WTC11 (cell line): ENCODE data around the gene SLC25A14. TPM values are rescaled to one million over a fixed set of nuclear protein-coding genes. Genes with fewer than 3 reads are reported as not detected.

Source experiments
- ATAC-seq: fragments of 200-7000 bp; cut with Tn5 transposase; 2 replicates; pipeline ENCODE4 v1.10.0; 2021; ENCODE audit warnings: mild to moderate bottlenecking, moderate library complexity
- CTCF ChIA-PET: fragments of 300-600 bp; sonication (Branson Sonifier 250); formaldehyde crosslinking; loops from one replicate; lab custom pipeline; 2021; ENCODE audit warnings: antibody characterized with exemption; lab: Charles Lee
- POLR2A ChIA-PET: fragments of 350-600 bp; sonication (Branson Sonifier 250); formaldehyde crosslinking; loops from one replicate; lab custom pipeline; 2021; ENCODE audit warnings: antibody characterized with exemption; lab: Charles Lee
- DNase-seq: peaks from one replicate; pipeline ENCODE4 v3.0.0; 2021; ENCODE audit warnings: low spot score
- H3K27ac Mint-ChIP-seq: 2 replicates; pipeline ENCODE4 v1.8.0; 2021; ENCODE audit warnings: mixed read lengths
- H3K27me3 Mint-ChIP-seq: 2 replicates; pipeline ENCODE4 v1.8.0; 2021; ENCODE audit warnings: low read depth, mild to moderate bottlenecking, moderate library complexity, mixed read lengths
- H3K36me3 Mint-ChIP-seq: 2 replicates; pipeline ENCODE4 v1.8.0; 2021; ENCODE audit warnings: mixed read lengths
- H3K4me1 Mint-ChIP-seq: 2 replicates; pipeline ENCODE4 v1.8.0; 2022; ENCODE audit warnings: mixed read lengths
- H3K4me3 Mint-ChIP-seq: 2 replicates; pipeline ENCODE4 v1.8.0; 2021; ENCODE audit warnings: mild to moderate bottlenecking, moderate library complexity, mixed read lengths
- H3K9me3 Mint-ChIP-seq: 2 replicates; pipeline ENCODE4 v1.8.0; 2021; ENCODE audit warnings: mixed read lengths
- E2F5 ChIP-seq: sonication (generic); formaldehyde crosslinking; IDR thresholded peaks from 2 replicates; pipeline ENCODE4 v1.8.1; 2022; ENCODE audit warnings: mild to moderate bottlenecking, moderate library complexity, missing genetic modification reagents
- GRHL2 ChIP-seq: fragments of 250-450 bp; sonication (Bioruptor Pico); IDR thresholded peaks from 2 replicates; pipeline ENCODE4 v1.8.0; 2022; ENCODE audit warnings: mild to moderate bottlenecking, moderate library complexity; ENCODE audit not compliant: insufficient replicate concordance, severe bottlenecking
- GTF2I ChIP-seq: fragments of 250-450 bp; sonication (Bioruptor Pico); conservative IDR thresholded peaks from 2 replicates; pipeline ENCODE4 v1.4.0; 2021; ENCODE audit warnings: mild to moderate bottlenecking
- HMGXB4 ChIP-seq: sonication (generic); formaldehyde crosslinking; IDR thresholded peaks from 2 replicates; pipeline ENCODE4 v1.8.1; 2023; ENCODE audit warnings: mild to moderate bottlenecking, moderate library complexity, missing genetic modification reagents
- IRF2 ChIP-seq: sonication (generic); formaldehyde crosslinking; IDR thresholded peaks from 2 replicates; pipeline ENCODE4 v1.8.0; 2022; ENCODE audit warnings: low read depth, missing genetic modification reagents, borderline replicate concordance
- KAT7 ChIP-seq: sonication (generic); formaldehyde crosslinking; IDR thresholded peaks from 2 replicates; pipeline ENCODE4 v1.8.1; 2023; ENCODE audit warnings: missing genetic modification reagents, mild to moderate bottlenecking, borderline replicate concordance
- STAT6 ChIP-seq: sonication (generic); formaldehyde crosslinking; conservative IDR thresholded peaks from 2 replicates; pipeline ENCODE4 v1.8.1; 2023; ENCODE audit warnings: mild to moderate bottlenecking, low read depth, missing genetic modification reagents, moderate library complexity
- TCF7 ChIP-seq: sonication (generic); formaldehyde crosslinking; IDR thresholded peaks from 2 replicates; pipeline ENCODE4 v1.8.0; 2022; ENCODE audit warnings: mild to moderate bottlenecking, low read depth, missing genetic modification reagents, moderate library complexity
- TEAD1 ChIP-seq: sonication (generic); formaldehyde crosslinking; IDR thresholded peaks from 2 replicates; pipeline ENCODE4 v1.8.0; 2022; ENCODE audit warnings: mild to moderate bottlenecking, missing genetic modification reagents
- ZBTB21 ChIP-seq: sonication (generic); formaldehyde crosslinking; IDR thresholded peaks from 2 replicates; pipeline ENCODE4 v1.8.1; 2023; ENCODE audit warnings: mild to moderate bottlenecking, missing genetic modification reagents, borderline replicate concordance
- ZNF121 ChIP-seq: sonication (generic); formaldehyde crosslinking; IDR thresholded peaks from 2 replicates; pipeline ENCODE4 v1.8.0; 2023; ENCODE audit warnings: missing genetic modification reagents
- ZNF281 ChIP-seq: sonication (generic); formaldehyde crosslinking; IDR thresholded peaks from 2 replicates; pipeline ENCODE4 v1.8.0; 2023; ENCODE audit warnings: mild to moderate bottlenecking, missing genetic modification reagents
- ZNF416 ChIP-seq: fragments of 250-450 bp; sonication (Bioruptor Pico); IDR thresholded peaks from 2 replicates; pipeline ENCODE4 v1.9.0; 2021; ENCODE audit warnings: mild to moderate bottlenecking, inconsistent platforms
- ZNF425 ChIP-seq: fragments of 250-450 bp; sonication (Bioruptor Pico); conservative IDR thresholded peaks from 2 replicates; pipeline ENCODE4 v1.9.0; 2021; ENCODE audit warnings: mild to moderate bottlenecking
- ZNF532 ChIP-seq: fragments of 250-450 bp; sonication (Bioruptor Pico); IDR thresholded peaks from 2 replicates; pipeline ENCODE4 v1.9.0; 2021; ENCODE audit warnings: mild to moderate bottlenecking, borderline replicate concordance
- total RNA-seq: library from RNA; stranded (reverse); gene quantifications from 3 replicates; pipeline ENCODE4 v1.2.3, GENCODE V29; 2021

SLC25A14 gene
- total RNA-seq, 1 experiment from 2014 or later, result 21.2 TPM

GRCh38 chrX:130385520-130385919 is 45.8 kb downstream of the SLC25A14 start, which contains the start of gene GPR119 (continued):
- TF ChIP-seq ZNF281 (no peak), STAT6 (CRISPR knock-in tag) (no peak), TEAD1 (no peak), GTF2I (CRISPR knock-in tag) (no peak), ZBTB21 (CRISPR knock-in tag) (no peak), ZNF425 (no peak), E2F5 (CRISPR knock-in tag) (no peak), ZNF416 (no peak), KAT7 (CRISPR knock-in tag) (no peak)
- TF ChIP-seq, all 79 proteins: peak for 0

GRCh38 chrX:130386408-130386808 is 46.7 kb downstream of the SLC25A14 start:
- no peak for DNase-seq
- Mint-ChIP-seq H3K4me3 (no peak overlapping the region), H3K9me3 (no peaks in the 10 kb centered on the region), H3K27ac (no peak overlapping the region), H3K27me3 (no peaks in the 10 kb centered on the region; the same call in 1 of the 2 replicates), H3K36me3 (no peaks in the 10 kb centered on the region), H3K4me1 (no peaks in the 10 kb centered on the region)
- ChIA-PET CTCF (interaction anchor here (1.0 to 1.3 kb wide), 2 partner anchors 154 to 189 kb away, joined by 3 read pairs; no protein-coding TSS in a partner anchor), POLR2A (no interaction called here)
- TF ChIP-seq TCF7 (no peak), GRHL2 (no peak), IRF2 (CRISPR knock-in tag) (no peak), E2F5 (CRISPR knock-in tag) (no peak), HMGXB4 (CRISPR knock-in tag) (no peak), ZNF532 (CRISPR knock-in tag) (no peak), ZNF121 (CRISPR knock-in tag) (no peak)
- no peak for ATAC-seq
